COLO668 (cell line): Measurements from ENCODE around the gene TGM6.

Experiments
- DNase-seq: peaks from one replicate; lab custom pipeline; 2025; ENCODE audit not compliant: unreplicated experiment; lab: John Stamatoyannopoulos, UW

The TGM6 gene

DNA sequence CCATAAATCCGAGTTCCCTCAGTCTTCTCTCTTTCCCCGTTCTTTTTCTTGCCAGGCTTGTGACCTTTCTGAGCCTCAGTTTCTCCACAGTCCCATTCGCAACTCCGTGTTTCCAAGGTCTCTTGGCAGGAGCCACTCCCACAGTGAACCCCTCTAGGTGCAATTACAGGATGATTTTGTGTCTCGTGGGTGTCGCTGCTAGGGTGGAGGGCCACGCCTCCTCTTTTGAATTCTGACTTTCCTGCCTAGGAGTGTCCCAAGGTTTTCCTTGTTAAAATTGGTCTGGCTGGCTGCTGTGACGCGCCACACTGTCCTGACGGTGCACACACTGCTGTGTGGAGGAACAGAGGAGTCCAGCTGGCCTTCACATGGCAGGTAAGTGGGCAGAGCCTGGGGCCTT lies at the start of gene TGM6:
Gene TGM6, plus strand, starts transcription at position 301 of the 400 bp plus-strand sequence. Its CDS starts 68 bp downstream, at position 369.
- no peak for DNase-seq

DNA sequence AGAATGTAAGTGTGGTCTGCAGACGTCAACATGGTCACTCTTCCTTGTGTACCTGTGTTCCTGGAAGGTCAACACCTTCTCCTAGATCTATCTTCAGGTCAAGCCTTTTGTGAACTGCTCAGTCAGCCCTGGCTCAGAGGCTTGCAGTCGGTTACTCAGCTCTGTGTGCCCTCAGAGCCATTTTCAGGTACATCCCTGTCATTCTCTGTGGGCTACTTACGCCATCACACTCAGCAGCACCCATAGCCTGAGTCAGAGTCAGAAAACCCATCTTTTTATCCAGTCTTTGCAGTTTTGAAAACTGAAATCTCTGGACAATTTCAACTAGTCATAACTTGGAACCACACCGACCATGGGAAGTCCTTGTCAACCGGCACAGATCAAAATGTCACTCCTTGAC lies 49.6 kb upstream of the TGM6 start:
- DNase-seq = no peak

DNA sequence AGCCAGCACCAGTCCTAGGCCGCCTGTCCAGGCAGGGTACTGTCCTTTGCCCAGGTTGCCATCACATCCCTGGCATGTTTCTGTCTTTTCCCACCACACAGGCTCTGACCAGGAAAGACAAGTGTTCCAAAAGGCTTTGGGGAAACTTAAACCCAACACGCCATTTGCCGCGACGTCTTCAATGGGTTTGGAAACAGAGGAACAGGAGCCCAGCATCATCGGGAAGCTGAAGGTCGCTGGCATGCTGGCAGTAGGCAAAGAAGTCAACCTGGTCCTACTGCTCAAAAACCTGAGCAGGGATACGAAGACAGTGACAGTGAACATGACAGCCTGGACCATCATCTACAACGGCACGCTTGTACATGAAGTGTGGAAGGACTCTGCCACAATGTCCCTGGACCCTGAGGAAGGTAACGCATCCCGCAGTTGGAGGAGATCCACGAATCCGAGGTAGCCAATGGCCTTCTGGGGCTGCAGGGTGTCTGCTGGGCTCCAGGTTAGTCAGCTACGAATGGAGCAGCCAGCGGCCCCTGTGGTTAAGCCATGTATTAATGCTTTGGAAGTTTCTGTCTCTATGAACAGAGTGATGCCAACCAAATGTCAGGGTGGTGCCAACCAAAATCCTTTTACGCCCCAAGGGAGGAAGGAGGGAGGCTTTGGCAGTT lies 48.7 kb upstream of the TGM6 start:
- no peak for DNase-seq

DNA sequence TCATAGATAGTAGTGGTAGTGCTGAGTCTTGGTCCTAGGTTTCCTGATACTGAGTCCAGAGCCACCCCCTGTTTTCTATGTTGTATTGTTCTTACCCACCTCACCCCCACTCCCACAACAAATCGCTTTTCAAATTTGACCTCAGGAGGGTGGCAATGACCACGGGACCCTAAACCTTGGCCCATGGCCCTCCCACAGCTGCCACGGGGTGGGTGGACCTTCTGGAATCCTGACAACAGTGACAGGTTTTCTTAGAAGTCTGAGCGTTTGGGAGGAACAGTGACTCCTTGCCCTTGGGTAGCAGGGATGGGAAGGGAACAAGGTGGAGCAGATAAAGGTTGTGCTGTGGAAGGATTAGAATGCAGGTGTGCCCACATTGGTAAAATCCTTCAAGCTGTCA lies 48.0 kb upstream of the TGM6 start:
- DNase-seq = no peak

DNA sequence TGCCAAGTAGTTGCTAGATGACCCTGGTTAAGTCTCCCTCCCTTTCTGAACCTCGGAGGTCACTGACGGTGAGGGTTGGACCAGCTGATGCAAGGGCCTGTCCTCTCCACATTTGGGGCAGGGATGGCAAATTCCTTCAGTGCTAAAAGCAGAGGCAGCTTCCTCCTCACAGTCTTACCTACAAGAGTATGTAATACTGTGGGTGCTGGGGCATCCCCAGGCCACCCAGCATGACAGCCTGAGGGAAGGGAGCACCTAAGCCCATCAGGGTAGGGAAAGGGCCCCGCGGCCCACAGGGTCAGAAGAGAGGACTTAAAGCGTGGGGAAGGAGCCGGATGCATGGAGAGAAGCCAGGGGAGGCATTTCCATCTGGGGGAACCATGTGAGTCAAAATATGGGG lies 46.9 kb upstream of the TGM6 start:
- DNase-seq = no peak

DNA sequence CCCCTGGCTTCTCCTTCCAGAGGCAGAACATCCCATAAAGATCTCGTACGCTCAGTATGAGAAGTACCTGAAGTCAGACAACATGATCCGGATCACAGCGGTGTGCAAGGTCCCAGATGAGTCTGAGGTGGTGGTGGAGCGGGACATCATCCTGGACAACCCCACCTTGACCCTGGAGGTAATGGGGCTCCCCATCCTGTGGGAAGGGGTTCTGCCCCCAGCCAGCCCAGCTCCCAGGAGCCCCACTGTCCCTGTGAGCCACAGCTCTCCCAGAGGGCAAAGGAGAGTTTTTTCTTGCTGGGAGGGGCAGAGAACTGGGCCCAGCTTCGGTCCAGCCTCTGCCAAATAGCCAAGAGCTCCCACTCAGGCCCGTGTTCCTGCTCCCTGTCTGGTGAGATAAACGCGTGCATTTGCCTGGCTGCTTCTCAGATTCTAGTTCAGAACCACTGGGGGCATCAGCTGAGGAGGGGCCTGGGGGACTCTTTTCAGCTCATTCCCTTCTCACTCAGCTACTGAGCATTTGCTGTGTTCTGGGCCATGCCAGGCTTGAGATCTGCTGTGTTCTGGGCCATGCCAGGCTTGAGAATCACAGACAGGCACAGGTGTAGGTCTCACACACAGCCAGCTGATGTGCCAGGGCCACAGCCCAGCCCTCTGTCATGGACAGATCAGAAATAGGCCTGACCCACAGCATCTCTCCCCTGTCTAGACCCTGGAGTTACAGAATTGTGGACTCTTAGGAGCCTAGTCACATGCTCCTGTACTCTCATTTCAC lies 45.4 kb upstream of the TGM6 start:
- DNase-seq = no peak

DNA sequence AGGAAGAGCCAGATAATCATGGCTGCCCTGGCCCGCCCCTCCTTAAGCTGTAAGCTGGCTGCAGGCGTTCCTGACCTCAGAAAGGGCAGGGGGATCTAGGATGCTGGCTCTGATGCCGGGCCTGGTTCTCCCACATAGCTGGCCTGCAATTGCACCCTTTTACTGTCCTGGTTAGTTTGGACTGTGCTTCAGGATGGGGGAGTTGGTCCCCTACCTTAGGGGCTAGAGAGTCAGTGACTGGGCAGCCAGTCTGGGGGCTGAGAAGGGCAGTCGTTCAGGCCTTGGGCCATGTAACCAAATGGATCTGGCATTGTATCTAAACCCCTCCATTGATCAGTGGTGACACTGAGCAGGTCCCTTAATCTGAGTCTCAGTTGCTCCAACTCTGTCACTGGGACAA lies 44.2 kb upstream of the TGM6 start:
- DNase-seq = no peak

DNA sequence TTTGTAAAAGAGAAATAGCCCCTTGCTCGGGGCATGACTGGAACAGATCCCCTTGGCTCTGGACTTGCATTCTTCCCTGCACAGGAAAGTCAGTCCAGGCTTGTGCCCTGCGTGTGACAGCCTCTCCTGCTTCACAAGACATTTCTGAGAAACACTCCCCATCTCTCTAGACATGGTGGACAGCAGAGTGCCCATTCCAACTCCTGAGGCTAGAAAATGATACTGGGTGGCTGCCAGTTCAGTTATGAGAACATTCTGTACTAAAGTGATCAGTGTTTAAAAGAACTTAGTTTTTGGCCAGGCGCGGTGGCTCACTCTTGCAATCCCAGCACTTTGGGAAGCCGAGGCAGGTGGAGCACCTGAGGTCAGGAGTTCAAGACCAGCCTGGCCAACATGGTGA lies 43.6 kb upstream of the TGM6 start:
- no peak for DNase-seq

DNA sequence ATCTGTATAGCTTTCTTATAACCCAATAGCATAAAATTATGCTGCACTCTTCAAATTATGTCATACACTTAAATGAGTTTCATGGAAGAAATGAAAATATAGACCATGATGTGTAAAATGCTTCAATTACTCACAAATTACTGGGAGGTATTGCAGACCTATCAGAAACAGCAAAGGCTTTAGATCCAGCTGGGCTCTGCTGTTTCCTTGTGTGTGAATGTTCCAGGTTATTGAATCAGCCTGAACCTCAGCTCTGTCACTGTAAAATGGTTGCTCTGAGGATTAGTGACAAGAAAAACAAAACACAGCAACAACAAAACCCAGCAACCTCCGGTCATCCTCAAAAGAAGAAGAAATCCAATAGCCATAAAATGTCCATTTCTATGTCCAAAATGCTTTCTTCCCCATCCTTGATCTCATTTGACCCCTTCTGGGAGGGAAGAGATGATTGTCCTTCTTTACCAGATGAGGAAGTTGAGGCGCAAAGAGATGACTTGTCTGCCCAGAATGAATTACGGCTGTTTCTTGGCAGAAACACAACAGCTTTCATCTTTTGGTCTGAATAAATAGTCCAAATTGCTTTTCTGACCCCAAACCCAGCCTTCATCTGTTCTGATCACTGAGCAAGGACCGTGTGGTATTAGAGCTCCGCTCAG lies 42.2 kb upstream of the TGM6 start:
- no peak for DNase-seq

DNA sequence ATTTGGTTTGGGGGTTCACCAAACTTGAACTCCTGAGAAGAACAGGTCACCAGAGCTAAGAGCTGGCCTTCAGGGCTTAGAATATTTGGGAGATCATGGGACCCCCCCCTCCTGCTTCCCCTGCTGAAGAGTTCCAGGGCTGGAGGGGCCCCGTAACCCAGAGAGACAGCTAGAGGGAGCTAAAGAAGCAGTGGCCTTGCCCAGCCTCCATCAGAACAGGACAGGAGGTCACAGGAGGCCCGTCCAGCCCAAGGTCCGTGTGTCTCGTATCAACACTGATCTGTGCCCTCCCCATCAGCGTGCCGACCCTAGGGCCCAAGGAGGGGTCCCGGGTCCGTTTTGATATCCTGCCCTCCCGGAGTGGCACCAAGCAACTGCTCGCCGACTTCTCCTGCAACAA lies 40.6 kb upstream of the TGM6 start:
- no peak for DNase-seq

DNA sequence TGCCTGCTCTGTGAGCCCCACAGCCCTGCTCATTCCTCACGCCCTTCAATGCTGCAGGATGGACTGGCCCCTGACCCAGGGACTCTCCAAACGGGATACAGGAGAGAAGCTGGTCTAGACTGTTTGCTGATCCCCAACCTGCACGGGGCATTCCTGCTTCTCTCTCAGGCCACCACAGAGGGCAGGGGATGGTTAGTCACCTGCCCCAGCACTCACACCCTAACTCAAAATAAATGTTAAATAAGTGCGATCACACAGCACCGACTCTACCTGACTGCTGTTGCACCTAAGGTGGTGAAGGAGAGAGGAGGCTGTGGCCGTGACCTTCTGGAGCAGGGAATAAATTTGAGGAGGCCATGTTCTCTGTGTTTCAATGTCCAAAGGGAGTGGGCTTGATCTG lies 39.9 kb upstream of the TGM6 start:
- no peak for DNase-seq

DNA sequence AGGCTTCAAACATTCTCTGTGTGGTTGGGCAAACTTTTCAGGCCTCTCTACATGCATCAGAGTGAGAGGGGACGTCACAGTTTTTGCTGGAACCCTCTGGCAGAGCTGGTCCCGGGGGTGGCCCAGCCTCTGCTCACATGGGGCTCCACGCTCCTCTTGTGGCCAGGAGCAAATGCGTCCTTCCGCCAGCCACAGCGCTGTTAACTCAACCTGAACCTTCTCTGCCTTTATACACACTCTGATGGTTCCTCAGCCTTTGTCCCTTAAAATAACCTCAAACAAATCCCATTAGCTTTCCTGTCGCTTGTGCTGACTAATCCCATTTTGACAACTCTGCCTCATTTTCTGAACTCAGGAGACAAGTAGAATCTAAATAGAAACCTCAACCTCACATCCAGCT lies 39.4 kb upstream of the TGM6 start:
- DNase-seq = no peak

DNA sequence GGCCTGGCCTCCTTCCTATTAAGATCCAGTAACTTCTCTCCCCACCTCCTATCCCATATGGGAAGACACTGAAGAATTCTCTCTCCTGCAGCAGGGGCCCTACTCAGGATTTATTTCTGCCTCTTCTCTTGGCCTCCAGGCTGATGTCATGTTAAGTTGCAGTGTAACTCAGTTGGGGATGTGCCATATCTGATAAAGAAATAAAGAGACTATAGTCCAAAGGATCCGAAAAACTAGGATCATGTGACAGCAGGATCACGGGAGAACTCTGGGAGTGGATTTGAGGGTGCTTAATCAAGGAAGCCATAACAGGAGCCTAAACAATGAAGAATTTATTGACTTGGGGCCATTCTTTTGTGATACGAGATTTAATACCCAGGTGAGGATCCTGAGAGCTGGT lies 38.5 kb upstream of the TGM6 start:
- no peak for DNase-seq

DNA sequence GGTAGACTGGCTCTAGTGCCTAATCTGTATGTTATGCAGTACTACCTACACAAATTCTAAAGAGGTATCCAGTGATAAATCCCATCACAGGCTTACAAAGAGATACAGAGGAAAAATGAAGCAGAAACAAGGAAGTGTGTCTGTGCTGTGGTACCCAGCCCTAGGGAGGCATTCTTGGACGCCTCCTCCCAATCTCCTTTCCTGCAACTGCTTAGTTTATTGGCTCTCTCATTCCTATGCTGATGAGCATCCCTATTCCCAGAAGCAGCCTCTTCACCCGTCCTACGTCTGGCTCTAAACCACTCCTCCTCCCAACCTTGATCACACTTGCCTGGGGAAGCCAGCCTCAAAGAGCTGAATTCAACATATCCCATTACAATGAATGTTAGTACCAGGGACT lies 34.5 kb upstream of the TGM6 start:
- no peak for DNase-seq

DNA sequence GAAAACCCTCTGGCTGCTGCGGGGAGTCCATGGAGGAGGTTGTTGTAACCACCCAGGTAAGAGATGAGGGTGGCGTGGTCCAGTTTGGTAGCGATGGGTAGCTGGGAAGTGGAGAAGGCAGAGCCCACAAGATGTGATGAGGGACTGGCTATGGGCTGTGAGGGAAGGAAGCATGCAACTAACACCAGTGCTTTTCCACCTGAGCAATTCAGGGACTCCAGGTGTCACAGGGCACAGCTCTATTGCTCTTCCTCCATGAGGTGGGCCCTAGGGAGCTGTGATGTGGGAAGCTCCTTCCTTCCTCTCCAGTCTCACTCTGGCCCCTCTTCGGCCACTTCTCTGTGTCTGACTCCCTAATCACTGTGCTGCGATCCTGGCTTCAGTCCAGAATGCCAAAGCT lies 32.4 kb upstream of the TGM6 start:
- DNase-seq = no peak

DNA sequence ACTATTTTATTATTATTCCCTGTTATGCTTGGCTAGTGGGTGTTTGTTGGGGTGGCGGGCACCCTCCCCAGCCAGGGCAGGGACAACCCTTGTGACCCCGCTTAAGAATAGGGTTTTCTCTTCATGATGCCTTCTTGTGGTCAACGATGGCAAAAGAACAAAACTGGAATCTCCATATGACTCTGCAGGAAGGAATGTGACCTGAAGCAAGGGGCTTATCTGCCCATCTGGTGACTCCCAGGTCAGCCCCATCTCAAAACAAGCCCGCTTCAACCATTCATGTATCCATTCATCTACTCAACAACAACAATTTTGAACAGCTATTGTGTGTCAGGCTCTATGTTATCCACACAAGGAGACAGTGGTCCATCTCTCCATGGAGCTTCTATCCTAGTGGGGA lies 30.9 kb upstream of the TGM6 start:
- no peak for DNase-seq

DNA sequence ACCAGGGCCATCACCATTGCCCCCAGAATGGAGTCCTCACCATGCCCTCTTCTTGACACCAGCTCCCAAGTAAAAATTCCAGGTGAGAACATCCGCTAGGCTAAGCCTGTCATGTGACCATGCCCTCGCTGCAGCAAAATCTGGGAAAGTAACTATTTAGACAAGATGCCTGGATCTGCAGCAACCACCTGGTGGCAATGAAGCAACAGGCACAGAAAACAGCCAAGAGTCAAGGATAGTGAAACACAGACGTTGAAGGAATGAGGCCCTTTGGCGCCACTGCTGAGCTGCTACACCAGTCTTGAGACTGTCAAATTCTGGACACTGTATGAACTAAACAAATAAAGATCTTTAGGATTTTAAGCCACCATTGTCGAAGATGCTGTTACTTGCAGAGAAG lies 30.1 kb upstream of the TGM6 start:
- DNase-seq = no peak

DNA sequence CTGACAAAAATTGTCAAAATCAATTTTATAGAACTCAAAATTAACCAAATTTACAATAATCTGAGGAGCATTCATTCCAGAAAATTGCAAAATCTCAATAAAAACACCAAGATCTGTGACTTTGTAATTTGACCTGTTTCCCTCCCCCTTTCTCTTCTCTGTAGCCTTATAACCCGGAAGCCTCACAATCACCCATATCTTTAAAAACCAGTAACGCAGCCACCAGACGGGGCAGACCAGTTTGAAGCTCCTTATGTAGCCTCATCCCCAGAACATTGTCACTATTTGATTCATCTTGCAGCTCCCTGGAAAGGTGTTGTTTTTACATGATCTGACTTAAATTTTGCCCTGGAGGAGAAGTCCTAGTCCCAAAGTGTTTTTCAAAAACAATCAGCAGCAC lies 27.5 kb upstream of the TGM6 start:
- no peak for DNase-seq

DNA sequence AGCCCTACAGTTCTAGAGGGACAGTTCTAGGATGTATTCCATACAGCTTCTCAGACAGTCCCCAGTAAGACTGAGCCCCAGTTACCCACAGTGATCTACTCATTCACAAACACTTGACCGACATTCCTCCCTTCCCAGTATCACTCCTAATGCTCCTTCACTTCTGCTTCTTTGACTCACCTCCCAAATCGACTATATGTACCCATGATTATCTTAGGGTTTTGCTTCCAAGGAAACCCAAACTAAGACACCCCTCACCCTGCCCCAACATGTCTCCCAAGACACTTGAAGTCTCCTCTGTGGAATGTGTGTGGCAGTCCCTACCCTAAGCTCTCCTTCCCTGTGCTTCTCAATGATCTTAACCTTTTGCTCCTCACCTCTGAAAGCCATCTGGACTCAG lies 23.6 kb upstream of the TGM6 start:
- DNase-seq = no peak

DNA sequence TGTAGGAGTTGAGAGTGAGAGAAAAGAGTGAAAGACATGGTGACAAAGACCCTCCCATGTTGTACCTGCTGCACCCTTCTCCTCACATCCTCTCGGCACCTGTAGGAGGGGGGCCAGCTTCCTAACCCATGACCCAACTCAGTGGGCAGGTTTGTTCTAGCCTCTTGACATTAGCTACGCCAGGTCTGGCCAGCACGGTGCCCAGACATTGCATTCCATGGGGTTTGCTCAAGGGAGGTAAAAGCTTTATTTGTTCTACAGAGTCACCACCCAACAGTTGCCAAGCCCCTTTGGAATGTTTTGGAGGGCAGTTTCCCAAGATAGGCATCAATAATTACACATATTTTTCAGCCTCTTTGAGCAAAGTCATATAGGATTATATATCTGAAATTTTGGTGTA lies 22.7 kb upstream of the TGM6 start:
- no peak for DNase-seq

DNA sequence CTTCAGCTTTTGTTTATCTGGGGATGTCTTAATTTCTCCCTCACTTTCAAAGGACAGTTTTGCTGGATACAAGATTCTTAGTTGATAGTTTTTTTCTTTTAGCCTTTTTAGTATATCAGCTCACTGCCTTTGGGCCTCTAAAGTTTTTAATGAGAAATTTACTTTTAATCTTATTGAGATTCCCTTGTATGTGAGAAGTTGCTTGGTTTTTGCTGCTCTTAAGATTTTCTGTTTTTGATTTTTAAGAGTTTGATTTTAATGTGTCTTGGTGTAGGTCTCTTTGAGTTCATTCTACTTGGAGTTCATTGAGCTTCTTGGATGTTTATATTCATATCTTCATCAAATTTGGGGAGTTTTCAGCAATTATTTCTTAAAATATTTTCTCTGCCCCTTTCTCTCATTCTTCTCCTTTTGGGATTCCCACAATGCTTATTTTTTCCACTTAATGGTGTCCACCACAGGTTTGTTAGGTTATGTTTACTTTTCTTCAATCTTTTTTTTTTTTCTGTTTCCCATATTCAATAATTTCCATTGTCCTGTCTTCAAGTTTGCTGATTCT lies 19.6 kb upstream of the TGM6 start:
- DNase-seq = no peak

DNA sequence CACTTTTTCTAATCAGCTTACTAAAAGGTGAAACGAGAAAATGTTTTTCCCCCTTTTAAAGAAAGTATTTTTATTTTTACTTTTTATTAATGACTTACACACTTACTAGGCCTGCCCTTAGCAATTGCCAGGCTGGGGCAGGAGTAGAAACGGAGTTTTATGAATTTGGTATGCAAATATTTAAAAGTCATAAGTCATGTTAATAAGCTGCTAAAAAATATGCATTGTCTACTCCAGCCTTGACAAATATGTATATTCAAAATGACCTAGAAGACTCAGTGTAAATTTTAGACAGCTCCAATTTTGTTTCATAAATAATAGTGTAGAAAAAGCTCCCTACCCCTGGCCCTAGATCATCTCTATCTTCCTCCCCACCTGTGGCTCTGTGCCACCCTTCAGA lies 17.5 kb upstream of the TGM6 start:
- DNase-seq = no peak
